Gastroesophageal sphincter (tissue), 3 donors: ENCODE data around the gene SLC40A1.

Experiments used
- POLR2AphosphoS5 ChIP-seq: sonication (generic); formaldehyde crosslinking; IDR thresholded peaks from one replicate; pipeline ENCODE4 v1.6.1; 2017; ENCODE audit warnings: antibody characterized with exemption
- TF ChIP-seq, protein P1 (sequence below), 4 experiments: fragments of 200-600 bp in 2 of 4; fragments of 450-650 bp in 2 of 4; sonication (generic) in 1 of 4; IDR thresholded peaks; one replicate each; pipeline ENCODE4 v1.5.1; 2017 to 2019; ENCODE audit warnings: antibody characterized with exemption in 4 of 4, mild to moderate bottlenecking in 2 of 4, moderate library complexity in 2 of 4

DNA sequence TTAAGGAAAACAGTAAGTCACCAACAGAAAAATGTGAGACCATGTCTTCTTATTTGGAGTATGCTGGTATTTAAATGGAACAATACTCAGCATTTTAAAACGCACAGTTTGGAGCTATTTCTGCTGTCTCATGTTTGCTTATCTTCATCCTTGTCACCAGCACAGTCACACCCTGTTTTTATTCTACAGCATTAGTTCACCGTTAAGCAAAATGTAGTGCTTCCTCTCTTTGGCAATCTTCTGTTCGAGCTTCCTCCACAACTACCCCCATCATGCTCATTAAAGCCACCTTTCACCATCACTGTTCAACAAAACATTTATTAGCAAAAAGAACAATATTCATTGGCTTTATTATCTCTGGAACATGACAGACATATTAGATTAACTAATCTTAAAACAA, 64.0 kb downstream of the SLC40A1 start:
- TF ChIP-seq, protein P1, sequence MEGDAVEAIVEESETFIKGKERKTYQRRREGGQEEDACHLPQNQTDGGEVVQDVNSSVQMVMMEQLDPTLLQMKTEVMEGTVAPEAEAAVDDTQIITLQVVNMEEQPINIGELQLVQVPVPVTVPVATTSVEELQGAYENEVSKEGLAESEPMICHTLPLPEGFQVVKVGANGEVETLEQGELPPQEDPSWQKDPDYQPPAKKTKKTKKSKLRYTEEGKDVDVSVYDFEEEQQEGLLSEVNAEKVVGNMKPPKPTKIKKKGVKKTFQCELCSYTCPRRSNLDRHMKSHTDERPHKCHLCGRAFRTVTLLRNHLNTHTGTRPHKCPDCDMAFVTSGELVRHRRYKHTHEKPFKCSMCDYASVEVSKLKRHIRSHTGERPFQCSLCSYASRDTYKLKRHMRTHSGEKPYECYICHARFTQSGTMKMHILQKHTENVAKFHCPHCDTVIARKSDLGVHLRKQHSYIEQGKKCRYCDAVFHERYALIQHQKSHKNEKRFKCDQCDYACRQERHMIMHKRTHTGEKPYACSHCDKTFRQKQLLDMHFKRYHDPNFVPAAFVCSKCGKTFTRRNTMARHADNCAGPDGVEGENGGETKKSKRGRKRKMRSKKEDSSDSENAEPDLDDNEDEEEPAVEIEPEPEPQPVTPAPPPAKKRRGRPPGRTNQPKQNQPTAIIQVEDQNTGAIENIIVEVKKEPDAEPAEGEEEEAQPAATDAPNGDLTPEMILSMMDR (IDR thresholded peaks at IDR 0.05), result no peak
- TF ChIP-seq POLR2AphosphoS5, result no peak
